HepG2 (cell line): ENCODE results near the gene CFAP92. TPM values are rescaled to one million over a fixed set of nuclear protein-coding genes. Genes with fewer than 3 reads are reported as not detected.

Experiments
- ATAC-seq: fragments of 200-7000 bp; cut with Tn5 transposase; 3 replicates; pipeline ENCODE4 v1.9.1; 2020; ENCODE audit warnings: mild to moderate bottlenecking, moderate library complexity
- BruUV-seq: library from RNA; stranded (reverse); fragments of 400-500 nt; replicated peaks from 2 replicates; lab custom pipeline; 2021; lab: Mats Ljungman, UMichigan
- CTCF ChIA-PET: fragments of 300-600 bp; formaldehyde crosslinking; extraction: SDS; loops from one replicate; lab custom pipeline; 2021; ENCODE audit warnings: low total read pairs, inconsistent platforms, low intra/inter-chr PET ratio; lab: Yijun Ruan, JAX
- POLR2A ChIA-PET: fragments of 350-600 bp; sonication (Branson Sonifier 250); formaldehyde crosslinking; loops from one replicate; lab custom pipeline; 2020; ENCODE audit warnings: antibody characterized with exemption, inconsistent platforms; lab: Yijun Ruan, JAX
- DNase-seq: peaks from one replicate; pipeline ENCODE4 v3.0.0-alpha.2; 2015; ENCODE audit warnings: low spot score
- FAIRE-seq: peaks from 3 replicates; lab custom pipeline; 2011; peaks lifted over from hg19 to GRCh38; lab: Jason Lieb, UNC
- H2AFZ ChIP-seq: one replicate; pipeline ENCODE4 v1.6.1; 2011; ENCODE audit warnings: low read length, inconsistent platforms
- H3K27ac ChIP-seq: fragments of 300-600 bp; 3 replicates; pipeline ENCODE4 v1.8.0; 2011; ENCODE audit warnings: mixed run types, mild to moderate bottlenecking, mixed read lengths, low read length, inconsistent platforms; ENCODE audit not compliant: insufficient read depth; ENCODE audit errors: extremely low read length
- H3K27me3 ChIP-seq, 2 experiments: fragments of 200-600 bp in 1 of 2; 2 replicates in 1 of 2; 3 replicates in 1 of 2; pipeline versions ENCODE4 v1.6.0 to v1.8.0; 2011; ENCODE audit warnings: low read length in 2 of 2, mild to moderate bottlenecking in 2 of 2, moderate library complexity in 2 of 2, inconsistent platforms in 1 of 2; ENCODE audit not compliant: insufficient read depth in 2 of 2, control insufficient read depth in 1 of 2
- H3K36me3 ChIP-seq, 2 experiments: fragments of 200-600 bp in 1 of 2; replicated peaks in 1 of 2; 2 replicates in 1 of 2; 3 replicates in 1 of 2; pipeline versions ENCODE4 v1.5.1 to v1.8.0; 2011; ENCODE audit warnings: low read length in 2 of 2, inconsistent platforms in 1 of 2; ENCODE audit not compliant: insufficient read depth in 2 of 2, control insufficient read depth in 1 of 2
- H3K4me1 ChIP-seq: 2 replicates; pipeline ENCODE4 v1.5.1; 2012; ENCODE audit warnings: low read length, inconsistent platforms; ENCODE audit not compliant: insufficient read depth
- H3K4me2 ChIP-seq: 2 replicates; pipeline ENCODE4 v1.6.0; 2011; ENCODE audit warnings: low read depth, low read length, inconsistent platforms
- H3K4me3 ChIP-seq, 3 experiments: fragments of 200-600 bp in 1 of 3; sonication (generic), shearing (Covaris generic) in 1 of 3; replicated peaks in 1 of 3; 2 replicates each; pipeline ENCODE4 v1.5.1; 2011 to 2016; ENCODE audit warnings: low read length in 3 of 3, inconsistent platforms in 2 of 3, low read depth in 2 of 3, mild to moderate bottlenecking in 2 of 3, control low read depth in 1 of 3, mixed read lengths in 1 of 3; ENCODE audit not compliant: insufficient read depth in 1 of 3
- H3K79me2 ChIP-seq: one replicate; pipeline ENCODE4 v1.6.1; 2011; ENCODE audit warnings: low read length, inconsistent platforms; ENCODE audit not compliant: insufficient read depth
- H3K9ac ChIP-seq: 2 replicates; pipeline ENCODE4 v1.6.0; 2011; ENCODE audit warnings: mild to moderate bottlenecking, low read depth, low read length, inconsistent platforms; ENCODE audit not compliant: insufficient read depth
- H3K9me3 ChIP-seq: 2 replicates; pipeline ENCODE4 v1.5.1; 2012; ENCODE audit warnings: mild to moderate bottlenecking, low read length
- H4K20me1 ChIP-seq: 2 replicates; pipeline ENCODE4 v1.6.0; 2011; ENCODE audit warnings: inconsistent platforms, mild to moderate bottlenecking, low read length, moderate library complexity; ENCODE audit not compliant: insufficient read depth
- ETV5 ChIP-seq: IDR thresholded peaks from 2 replicates; pipeline ENCODE4 v1.6.1; 2018; ENCODE audit warnings: missing biosample characterization, missing genetic modification reagents, inconsistent platforms, borderline replicate concordance
- FIP1L1 ChIP-seq: fragments of 200-400 bp; formaldehyde crosslinking; IDR thresholded peaks from 2 replicates; pipeline ENCODE4 v1.6.1; 2018; ENCODE audit warnings: low read depth, mild to moderate bottlenecking, low read length, moderate library complexity, borderline replicate concordance; ENCODE audit not compliant: insufficient read depth
- IRX3 ChIP-seq: sonication (generic); formaldehyde crosslinking; IDR thresholded peaks from 2 replicates; pipeline ENCODE4 v1.8.1; 2023; ENCODE audit warnings: mild to moderate bottlenecking, low read depth, missing genetic modification reagents, borderline replicate concordance
- POGZ ChIP-seq: sonication (generic); formaldehyde crosslinking; IDR thresholded peaks from 2 replicates; pipeline ENCODE4 v1.4.0; 2020; ENCODE audit warnings: mild to moderate bottlenecking, missing genetic modification reagents
- PRDM4 ChIP-seq: sonication (generic); formaldehyde crosslinking; IDR thresholded peaks from 2 replicates; pipeline ENCODE4 v1.9.0; 2021; ENCODE audit warnings: missing genetic modification reagents, borderline replicate concordance
- REXO4 ChIP-seq: sonication (generic); formaldehyde crosslinking; IDR thresholded peaks from 2 replicates; pipeline ENCODE4 v1.8.0; 2022; ENCODE audit warnings: missing genetic modification reagents, mild to moderate bottlenecking, borderline replicate concordance
- RFXANK ChIP-seq: IDR thresholded peaks from 2 replicates; pipeline ENCODE4 v1.6.1; 2016
- SRSF1 ChIP-seq: fragments of 200-400 bp; formaldehyde crosslinking; optimal IDR thresholded peaks from 2 replicates; pipeline ENCODE3; 2017; ENCODE audit warnings: mild to moderate bottlenecking, low read depth, low read length, moderate library complexity
- WGBS: methylation state at CpG from one replicate; pipeline ENCODE4 v1.1.6; 2017; ENCODE audit warnings: low lambda C conversion rate; 5-methylcytosine and 5-hydroxymethylcytosine counted together
- in situ Hi-C: cut with HindIII; loops from 2 replicates; pipeline ENCODE4 v1.10.0; 2017; ENCODE audit warnings: low pct_unique_long_range_greater_than_20kb; ENCODE audit not compliant: extremely low pct_ligation_motif_present
- intact Hi-C: fragments of 100-400 bp; cut with micrococcal nuclease; formaldehyde crosslinking; loops from one replicate; pipeline ENCODE4 v1.10.0; 2022; ENCODE audit not compliant: unreplicated experiment
- polyA plus RNA-seq, 8 experiments: library from polyadenylated mRNA; depleted of rRNA in 3 of 8; stranded (reverse) in 7 of 8; unstranded in 1 of 8; fragments of >200 nt; fragmentation: Illumina TruSeq in 4 of 8; extraction: Trizol in 4 of 8; gene quantifications; 2 replicates each; pipeline versions ENCODE4 v1.2.1 to v1.2.3, GENCODE V29; 2011 to 2016; ENCODE audit warnings: low read depth in 4 of 8, missing spikeins in 1 of 8, mixed read lengths in 1 of 8; ENCODE audit not compliant: insufficient read depth in 1 of 8
- total RNA-seq, 5 experiments: library from RNA; depleted of rRNA; stranded (reverse); fragments of >200 nt; fragmentation: Illumina TruSeq; extraction: Trizol; gene quantifications; 2 replicates each; pipeline ENCODE4 v1.2.3, GENCODE V29; 2016; ENCODE audit warnings: low read depth in 1 of 5
- TF ChIP-seq, protein P1 (sequence below): sonication (generic); formaldehyde crosslinking; IDR thresholded peaks from 2 replicates; pipeline ENCODE4 v1.5.0; 2020; ENCODE audit warnings: mild to moderate bottlenecking, missing genetic modification reagents, moderate library complexity
- TF ChIP-seq, protein P2 (sequence below): sonication (generic); formaldehyde crosslinking; IDR thresholded peaks from 2 replicates; pipeline ENCODE4 v1.4.0; 2020; ENCODE audit warnings: missing genetic modification reagents

The CFAP92 gene
- total and polyA plus RNA-seq, 2 of the 13 experiments (the other 11 are each of a cell fraction or from before 2014, with no cell fraction given): 0.18 to 0.46 TPM

DNA sequence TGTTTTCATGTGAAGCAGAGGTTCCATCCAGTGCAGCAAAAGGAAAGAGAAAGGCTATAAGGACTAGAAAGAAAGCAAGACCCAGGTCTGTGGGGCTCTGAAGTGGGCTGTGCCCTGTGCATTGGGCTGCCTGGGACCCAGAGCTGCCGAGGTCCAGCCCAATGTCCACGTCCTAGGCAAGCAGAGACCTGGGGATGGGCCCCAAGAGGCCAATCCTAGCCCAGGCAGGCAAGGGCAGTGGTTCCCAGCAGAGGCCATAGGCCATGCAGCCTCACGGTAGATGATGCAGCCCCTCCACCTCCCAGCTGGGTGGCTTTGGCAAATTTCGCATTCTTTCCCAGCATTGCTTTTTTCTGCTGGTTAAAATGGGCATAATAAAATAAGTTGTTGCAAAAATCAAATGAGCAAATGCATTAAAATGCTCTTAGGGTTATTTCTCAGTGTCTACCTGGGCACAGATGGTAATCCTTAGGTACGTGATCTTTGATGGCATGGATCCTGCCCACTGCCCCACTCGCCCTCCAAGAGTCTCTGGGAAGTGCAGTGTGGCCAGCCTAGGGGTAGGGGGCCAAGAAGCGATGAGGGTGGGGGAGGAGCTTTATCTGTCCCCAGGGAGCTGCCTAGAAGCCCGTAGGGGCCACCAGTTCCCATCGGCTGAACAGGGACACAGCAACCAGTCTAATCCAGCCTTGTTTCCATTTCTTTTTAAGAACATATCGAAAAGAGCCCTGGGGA is 44.4 kb upstream of the CFAP92 start:
- TF ChIP-seq SRSF1 (no peak), ETV5 (CRISPR knock-in tag) (no peak), IRX3 (CRISPR knock-in tag) (no peak), REXO4 (CRISPR knock-in tag) (no peak), FIP1L1 (no peak), RFXANK (CRISPR knock-in tag) (no peak), POGZ (CRISPR knock-in tag) (no peak), PRDM4 (CRISPR knock-in tag) (no peak)
- TF ChIP-seq, protein P1, sequence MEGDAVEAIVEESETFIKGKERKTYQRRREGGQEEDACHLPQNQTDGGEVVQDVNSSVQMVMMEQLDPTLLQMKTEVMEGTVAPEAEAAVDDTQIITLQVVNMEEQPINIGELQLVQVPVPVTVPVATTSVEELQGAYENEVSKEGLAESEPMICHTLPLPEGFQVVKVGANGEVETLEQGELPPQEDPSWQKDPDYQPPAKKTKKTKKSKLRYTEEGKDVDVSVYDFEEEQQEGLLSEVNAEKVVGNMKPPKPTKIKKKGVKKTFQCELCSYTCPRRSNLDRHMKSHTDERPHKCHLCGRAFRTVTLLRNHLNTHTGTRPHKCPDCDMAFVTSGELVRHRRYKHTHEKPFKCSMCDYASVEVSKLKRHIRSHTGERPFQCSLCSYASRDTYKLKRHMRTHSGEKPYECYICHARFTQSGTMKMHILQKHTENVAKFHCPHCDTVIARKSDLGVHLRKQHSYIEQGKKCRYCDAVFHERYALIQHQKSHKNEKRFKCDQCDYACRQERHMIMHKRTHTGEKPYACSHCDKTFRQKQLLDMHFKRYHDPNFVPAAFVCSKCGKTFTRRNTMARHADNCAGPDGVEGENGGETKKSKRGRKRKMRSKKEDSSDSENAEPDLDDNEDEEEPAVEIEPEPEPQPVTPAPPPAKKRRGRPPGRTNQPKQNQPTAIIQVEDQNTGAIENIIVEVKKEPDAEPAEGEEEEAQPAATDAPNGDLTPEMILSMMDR (CRISPR knock-in tag): no peak
- TF ChIP-seq, protein P2, sequence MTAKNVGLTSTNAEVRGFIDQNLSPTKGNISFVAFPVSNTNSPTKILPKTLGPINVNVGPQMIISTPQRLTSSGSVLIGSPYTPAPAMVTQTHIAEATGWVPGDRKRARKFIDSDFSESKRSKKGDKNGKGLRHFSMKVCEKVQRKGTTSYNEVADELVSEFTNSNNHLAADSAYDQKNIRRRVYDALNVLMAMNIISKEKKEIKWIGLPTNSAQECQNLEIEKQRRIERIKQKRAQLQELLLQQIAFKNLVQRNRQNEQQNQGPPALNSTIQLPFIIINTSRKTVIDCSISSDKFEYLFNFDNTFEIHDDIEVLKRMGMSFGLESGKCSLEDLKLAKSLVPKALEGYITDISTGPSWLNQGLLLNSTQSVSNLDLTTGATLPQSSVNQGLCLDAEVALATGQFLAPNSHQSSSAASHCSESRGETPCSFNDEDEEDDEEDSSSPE (CRISPR knock-in tag): no peak
- 20% methylated on average over 6 of the region's 10 CpGs for WGBS
- Histone ChIP-seq H3K79me2 (no peaks in the 10 kb centered on the region), H3K9me3 (no peaks in the 10 kb centered on the region), H3K36me3 (no peaks in the 10 kb centered on the region), H4K20me1 (no peaks in the 10 kb centered on the region), H3K27ac (no peak overlapping the region), H3K4me1 (peaks cover 20% of the 10 kb centered on the region), H3K4me2 (no peak overlapping the region), H3K4me3 (no peak overlapping the region), H3K9ac (no peak overlapping the region), H3K27me3 (peaks cover 1 to 27% of the 10 kb centered on the region in 2 experiments; a peak in 3 of 5 replicates), H2AFZ (no peak overlapping the region)
- no peak for DNase-seq
- ChIA-PET CTCF (no interaction called here), POLR2A (no interaction called here)
- peak; percentile 27; the same call in 2 of the 3 replicates for ATAC-seq
- no TSS peak for BruUV-seq
- FAIRE-seq: no peak
- in situ Hi-C loops: no loop called here
- intact Hi-C loops: no loop called here
